ENCODE data around the gene RAD51B. TPM values are rescaled to one million over a fixed set of nuclear protein-coding genes. Genes with fewer than 3 reads are reported as not detected.

The RAD51B gene
- total RNA-seq, 4 donors from 2014 or later = 12.6 to 26.4 (median 16.7) TPM

- WGBS, 2 donors = 91 to 94% methylated on average over 6 of the region's 6 CpGs
- Histone ChIP-seq H3K4me3 (no peak overlapping the region), H3K4me1 (peaks cover 0 to 45% (median 26%) of the 10 kb centered on the region in 4 donors), H3K9me3 (no peaks in the 10 kb centered on the region), H3K27me3 (no peaks in the 10 kb centered on the region), H3K27ac (no peak overlapping the region), H3K36me3 (no peaks in the 10 kb centered on the region)
- no peak for TF ChIP-seq EP300 (IDR thresholded peaks at IDR 0.05)
- TF ChIP-seq CTCF (IDR thresholded peaks at IDR 0.05) = no peak
- TF ChIP-seq POLR2A (IDR thresholded peaks at IDR 0.05) = no peak
- no peak for DNase-seq (ENCODE audit: low spot score in 2 of 2)
Observed at GRCh38 chr14:68241862-68242487, 422.4 kb downstream of the RAD51B start.

- TF ChIP-seq POLR2A (IDR thresholded peaks at IDR 0.05) (no peak), CTCF (IDR thresholded peaks at IDR 0.05) (no peak), EP300 (IDR thresholded peaks at IDR 0.05) (no peak)
- no peaks in the 10 kb centered on the region for H3K27me3 ChIP-seq
- WGBS, 2 donors = 51 to 53% methylated on average over 3 of the region's 3 CpGs
- no peak overlapping the region for H3K4me3 ChIP-seq
- H3K4me1 ChIP-seq = peaks cover 0 to 55% (median 33%) of the 10 kb centered on the region in 4 donors
- H3K27ac ChIP-seq = peak overlapping the region in 2 of 4 donors; percentile 60 to 81
- no peaks in the 10 kb centered on the region for H3K36me3 ChIP-seq
- DNase-seq (ENCODE audit: low spot score in 2 of 2) = no peak
- no peaks in the 10 kb centered on the region for H3K9me3 ChIP-seq
Observed at GRCh38 chr14:68243450-68244010, 424.0 kb downstream of the RAD51B start.

- TF ChIP-seq CTCF (IDR thresholded peaks at IDR 0.05) (no peak), EP300 (IDR thresholded peaks at IDR 0.05) (no peak), POLR2A (IDR thresholded peaks at IDR 0.05) (no peak)
- WGBS, 2 donors = 35 to 41% methylated on average over 4 of the region's 4 CpGs
Observed at GRCh38 chr14:68244262-68244980, 424.8 kb downstream of the RAD51B start.

GRCh38 chr14:68245146-68246073, 425.8 kb downstream of the RAD51B start:
- peaks cover 0 to 74% (median 43%) of the 10 kb centered on the region in 4 donors for H3K4me1 ChIP-seq
- 50 to 52% methylated on average over 7 of the region's 7 CpGs for WGBS, 2 donors
- no peaks in the 10 kb centered on the region for H3K9me3 ChIP-seq
- DNase-seq (ENCODE audit: low spot score in 2 of 2) = peak in 1 of 2 donors; percentile 39
- H3K27ac ChIP-seq = peak overlapping the region; percentile 60 to 82 (median 76)
- H3K27me3 ChIP-seq = no peaks in the 10 kb centered on the region
- no peak overlapping the region for H3K4me3 ChIP-seq
- no peaks in the 10 kb centered on the region for H3K36me3 ChIP-seq
- TF ChIP-seq EP300 (IDR thresholded peaks at IDR 0.05) = no peak

More at GRCh38 chr14:68244262-68244980, 424.8 kb downstream of the RAD51B start:
- H3K4me1 ChIP-seq = peaks cover 0 to 64% (median 36%) of the 10 kb centered on the region in 4 donors
- no peaks in the 10 kb centered on the region for H3K36me3 ChIP-seq
- no peaks in the 10 kb centered on the region for H3K27me3 ChIP-seq
- no peak for DNase-seq (ENCODE audit: low spot score in 2 of 2)
- peak overlapping the region in 3 of 4 donors; percentile 60 to 82 (median 81) for H3K27ac ChIP-seq
- no peak overlapping the region for H3K4me3 ChIP-seq
- H3K9me3 ChIP-seq = no peaks in the 10 kb centered on the region

- Histone ChIP-seq H3K9me3 (no peaks in the 10 kb centered on the region), H3K27ac (peak overlapping the region; percentile 60 to 82 (median 76)), H3K4me1 (peaks cover 0 to 82% (median 50%) of the 10 kb centered on the region in 4 donors), H3K36me3 (no peaks in the 10 kb centered on the region), H3K4me3 (no peak overlapping the region), H3K27me3 (no peaks in the 10 kb centered on the region)
- no peak for TF ChIP-seq EP300 (IDR thresholded peaks at IDR 0.05)
- TF ChIP-seq CTCF (IDR thresholded peaks at IDR 0.05) = no peak
- no peak for TF ChIP-seq POLR2A (IDR thresholded peaks at IDR 0.05)
- DNase-seq (ENCODE audit: low spot score in 2 of 2) = no peak
- WGBS, 2 donors = 47 to 64% methylated on average over 3 of the region's 3 CpGs
Observed at GRCh38 chr14:68246074-68246785, 426.7 kb downstream of the RAD51B start.

Measured in tibial nerve (tissue), 4 donors.